ENCODE measurements around the gene CHRNA4.

CHRNA4 gene

DNA sequence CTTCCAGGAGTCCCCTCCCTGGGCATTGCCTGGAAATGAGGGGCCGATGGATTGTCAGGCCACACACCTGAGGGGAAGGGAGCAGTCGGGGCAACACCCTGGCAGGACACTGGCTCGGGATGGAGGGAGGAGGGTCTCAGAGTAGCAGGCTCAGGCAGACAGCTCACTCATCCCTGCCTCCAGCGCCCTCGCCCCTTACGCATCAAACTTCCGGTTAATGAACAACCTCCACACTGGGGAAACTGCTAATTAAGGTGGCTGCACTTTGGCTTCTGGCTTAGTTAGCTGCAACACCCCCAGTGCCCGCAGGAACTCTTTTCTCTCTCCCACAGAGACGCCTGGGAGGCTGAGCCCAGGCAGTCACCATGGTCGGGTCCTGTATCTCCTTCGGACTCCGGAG lies 13.4 kb upstream of the CHRNA4 start:
- DNase-seq (ENCODE audit: insufficient read length) (no peak), FAIRE-seq (no peak)
- no peak for TF ChIP-seq TAF1 (IDR thresholded peaks at IDR 0.05; ENCODE audit: borderline replicate concordance, low read depth, low read length)
- TF ChIP-seq POLR2AphosphoS5 (IDR thresholded peaks at IDR 0.05; ENCODE audit: low read depth, low read length), result no peak
- TF ChIP-seq POLR2A (IDR thresholded peaks at IDR 0.05; ENCODE audit: low read depth, low read length), result no peak

DNA sequence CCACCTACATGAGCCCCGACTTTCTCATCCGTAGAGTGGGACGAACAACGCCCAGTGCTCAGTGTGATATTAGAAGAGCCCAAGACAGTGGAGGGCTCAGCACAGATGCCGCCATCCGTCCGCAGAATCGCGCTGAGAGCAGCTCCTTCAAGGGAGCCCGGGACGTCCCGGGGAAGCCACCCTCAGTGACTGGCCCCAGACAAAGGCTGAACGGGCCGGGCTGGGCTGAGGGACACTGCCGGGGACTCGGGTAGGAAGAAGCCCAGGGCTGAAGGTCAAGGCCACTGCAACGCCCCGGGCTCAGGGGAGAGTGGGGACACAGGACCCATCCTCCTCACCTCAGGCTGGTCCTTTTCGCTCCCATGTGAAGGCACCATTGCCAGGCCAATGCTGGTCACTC lies 12.8 kb upstream of the CHRNA4 start:
- FAIRE-seq (no peak), DNase-seq (ENCODE audit: insufficient read length) (no peak)
- TF ChIP-seq POLR2A (IDR thresholded peaks at IDR 0.05; ENCODE audit: low read depth, low read length) (no peak), POLR2AphosphoS5 (IDR thresholded peaks at IDR 0.05; ENCODE audit: low read depth, low read length) (no peak), TAF1 (IDR thresholded peaks at IDR 0.05; ENCODE audit: borderline replicate concordance, low read depth, low read length) (no peak)

- DNase-seq (ENCODE audit: insufficient read length), result no peak
- TF ChIP-seq TAF1 (IDR thresholded peaks at IDR 0.05; ENCODE audit: borderline replicate concordance, low read depth, low read length), result no peak
- TF ChIP-seq POLR2AphosphoS5 (IDR thresholded peaks at IDR 0.05; ENCODE audit: low read depth, low read length), result no peak
- TF ChIP-seq POLR2A (IDR thresholded peaks at IDR 0.05; ENCODE audit: low read depth, low read length), result no peak
- no peak for FAIRE-seq
These were observed 12.1 kb upstream of the CHRNA4 start for GRCh38 chr20:63372971-63373885.

DNA sequence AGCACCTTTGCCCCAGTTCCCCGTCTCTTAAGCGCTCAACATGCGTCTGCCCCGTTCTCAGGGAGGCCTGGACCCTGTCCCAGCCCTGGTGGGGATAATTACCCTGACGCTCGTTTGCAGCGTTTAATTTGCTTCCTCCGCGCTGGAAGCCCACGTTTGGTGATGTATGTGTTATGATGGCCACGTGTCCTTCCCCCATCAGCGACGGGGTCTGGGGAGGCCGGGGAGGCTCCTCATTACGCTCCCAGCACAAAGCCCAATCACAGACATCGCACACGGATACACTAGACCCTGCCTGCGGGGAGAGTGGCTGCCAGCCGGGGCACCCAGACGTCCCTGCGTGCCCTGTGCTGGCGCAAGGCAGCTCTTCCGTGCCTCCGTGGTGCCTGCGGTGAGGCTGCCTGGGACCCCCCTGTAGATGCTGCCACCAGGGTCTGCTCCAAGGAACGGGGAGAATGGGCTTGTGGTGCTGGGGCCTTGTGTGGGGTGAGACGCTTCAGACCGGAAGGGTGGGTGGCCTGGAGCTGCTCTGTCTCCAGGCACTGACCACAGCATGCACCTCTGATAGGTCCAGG lies 10.2 kb upstream of the CHRNA4 start:
- no peak for DNase-seq (ENCODE audit: insufficient read length)
- FAIRE-seq, result no peak
- TF ChIP-seq POLR2AphosphoS5 (IDR thresholded peaks at IDR 0.05; ENCODE audit: low read depth, low read length) (no peak), POLR2A (IDR thresholded peaks at IDR 0.05; ENCODE audit: low read depth, low read length) (no peak), TAF1 (IDR thresholded peaks at IDR 0.05; ENCODE audit: borderline replicate concordance, low read depth, low read length) (no peak)

DNA sequence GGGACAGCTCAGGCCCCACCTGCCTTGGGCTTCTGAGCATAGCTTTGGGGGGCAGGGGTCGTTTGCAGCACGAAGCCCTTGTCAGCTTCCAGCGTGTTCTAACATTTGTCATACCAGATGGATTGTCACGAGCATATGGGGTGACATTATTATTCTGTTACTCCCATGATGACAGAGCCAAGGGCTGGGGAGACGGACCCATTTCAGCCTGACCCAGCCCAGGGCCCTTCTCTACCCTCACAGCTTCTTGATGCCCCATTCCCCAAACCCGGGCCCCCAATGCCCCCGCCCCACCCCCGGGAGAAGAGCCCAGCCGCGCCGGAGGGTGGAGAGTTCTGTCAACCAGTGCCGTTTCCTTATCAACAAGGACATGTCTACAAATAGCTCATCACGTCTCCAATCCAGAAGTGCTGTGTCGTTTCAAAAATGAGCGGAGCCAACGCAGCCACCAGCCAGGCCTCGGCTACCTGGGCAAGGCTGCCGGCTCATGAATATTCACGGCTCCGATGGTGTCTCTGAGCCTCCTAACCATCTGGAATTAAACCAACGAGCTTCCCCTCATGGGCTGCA lies 9.6 kb upstream of the CHRNA4 start:
- TF ChIP-seq POLR2A (IDR thresholded peaks at IDR 0.05; ENCODE audit: low read depth, low read length) (no peak), POLR2AphosphoS5 (IDR thresholded peaks at IDR 0.05; ENCODE audit: low read depth, low read length) (no peak)
- no peak for FAIRE-seq
- no peak for DNase-seq (ENCODE audit: insufficient read length)

DNA sequence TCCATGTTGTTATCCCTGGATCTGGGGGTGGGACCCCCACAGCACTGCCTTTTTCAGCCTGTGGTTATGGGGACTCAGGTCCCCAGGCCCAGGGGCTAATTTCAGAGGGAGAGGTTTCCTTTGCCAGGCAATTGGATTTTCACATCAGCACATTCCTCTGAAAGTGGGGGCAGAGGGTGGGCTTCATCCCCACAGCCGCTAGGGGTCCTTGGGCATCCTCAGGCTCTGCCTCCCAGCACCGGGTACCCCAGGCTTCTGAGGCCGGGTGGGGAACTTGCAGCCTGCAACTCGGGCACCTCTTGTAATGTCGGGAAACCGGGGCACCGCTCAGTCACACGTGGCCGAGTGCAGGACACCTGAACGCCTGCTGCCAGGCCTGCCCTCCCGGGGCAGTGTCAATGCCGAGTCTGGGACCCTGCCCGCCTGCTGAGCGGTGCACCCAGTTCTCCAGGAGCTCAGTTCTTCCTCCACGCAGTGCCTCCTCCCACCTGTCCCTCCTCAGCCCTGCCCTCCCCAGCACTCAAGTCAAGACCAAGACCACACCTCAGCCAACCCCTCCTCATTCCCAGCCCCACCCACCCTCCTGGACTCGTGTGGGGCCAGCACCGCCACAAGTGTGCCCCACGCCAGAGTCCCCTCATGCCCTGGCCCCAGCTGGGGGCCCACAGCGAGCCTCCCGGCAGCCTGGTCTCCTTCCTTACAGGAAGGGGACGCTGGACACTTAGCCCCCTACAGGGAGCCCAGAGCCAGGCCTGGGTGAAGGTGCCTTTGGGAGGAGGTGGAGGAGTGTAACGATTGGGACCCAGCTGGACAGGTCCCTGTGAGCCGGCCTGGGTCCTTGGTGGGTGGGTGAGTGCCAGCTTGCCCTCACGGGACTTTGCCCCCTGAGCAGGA lies 8.8 kb upstream of the CHRNA4 start:
- FAIRE-seq (no peak), DNase-seq (ENCODE audit: insufficient read length) (no peak)
- TF ChIP-seq TAF1 (IDR thresholded peaks at IDR 0.05; ENCODE audit: borderline replicate concordance, low read depth, low read length), result no peak
- TF ChIP-seq POLR2AphosphoS5 (IDR thresholded peaks at IDR 0.05; ENCODE audit: low read depth, low read length), result no peak
- TF ChIP-seq POLR2A (IDR thresholded peaks at IDR 0.05; ENCODE audit: low read depth, low read length), result no peak

DNA sequence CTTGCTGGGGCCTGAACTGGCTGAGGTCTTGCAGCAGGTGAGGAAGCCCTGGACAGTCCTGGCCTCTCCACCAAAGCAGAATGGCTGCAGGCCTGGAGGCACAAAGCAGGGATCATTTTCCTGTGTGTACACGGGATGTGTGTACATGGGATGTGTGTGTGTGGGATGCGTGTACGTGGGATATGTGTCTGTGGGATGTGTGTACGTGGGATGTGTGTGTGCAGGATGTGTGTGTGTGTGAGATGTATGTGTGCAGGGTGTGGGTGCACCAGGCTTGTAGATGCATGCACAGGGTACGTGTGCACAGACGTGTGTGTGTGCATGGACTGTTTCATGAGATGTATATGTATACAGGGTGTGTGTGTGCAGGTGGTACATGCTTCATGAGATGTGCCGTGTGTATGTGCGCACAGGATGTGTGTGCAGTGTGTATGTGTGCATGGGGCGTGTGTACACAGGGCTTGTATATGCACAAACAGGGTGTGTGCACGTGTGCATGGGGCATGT lies 7.9 kb upstream of the CHRNA4 start:
- FAIRE-seq (no peak), DNase-seq (ENCODE audit: insufficient read length) (no peak)
- TF ChIP-seq POLR2AphosphoS5 (IDR thresholded peaks at IDR 0.05; ENCODE audit: low read depth, low read length), result no peak
- no peak for TF ChIP-seq TAF1 (IDR thresholded peaks at IDR 0.05; ENCODE audit: borderline replicate concordance, low read depth, low read length)
- no peak for TF ChIP-seq POLR2A (IDR thresholded peaks at IDR 0.05; ENCODE audit: low read depth, low read length)

DNA sequence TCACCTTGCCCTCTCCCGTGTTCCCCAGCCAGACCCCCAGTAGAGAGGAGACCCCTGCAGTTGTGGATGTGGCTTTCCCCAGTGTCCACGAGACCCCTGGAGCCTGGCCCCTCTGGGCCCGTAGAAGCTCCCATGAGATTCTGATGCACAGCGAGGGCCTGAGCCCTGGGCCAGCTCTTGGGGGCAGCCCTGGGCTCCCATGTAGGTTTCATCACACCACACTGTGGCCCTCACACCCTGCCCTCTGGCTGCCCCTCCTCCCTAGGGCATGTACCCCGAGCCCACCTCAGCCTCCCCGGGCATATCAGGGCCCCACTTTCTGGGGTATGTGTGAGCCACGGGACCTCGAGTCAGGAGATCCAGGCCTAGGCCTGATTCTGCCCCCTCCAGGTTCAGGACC lies 7.0 kb upstream of the CHRNA4 start:
- TF ChIP-seq POLR2AphosphoS5 (IDR thresholded peaks at IDR 0.05; ENCODE audit: low read depth, low read length), result no peak
- no peak for TF ChIP-seq POLR2A (IDR thresholded peaks at IDR 0.05; ENCODE audit: low read depth, low read length)
- TF ChIP-seq TAF1 (IDR thresholded peaks at IDR 0.05; ENCODE audit: borderline replicate concordance, low read depth, low read length), result no peak
- DNase-seq (ENCODE audit: insufficient read length) (no peak), FAIRE-seq (no peak)

DNA sequence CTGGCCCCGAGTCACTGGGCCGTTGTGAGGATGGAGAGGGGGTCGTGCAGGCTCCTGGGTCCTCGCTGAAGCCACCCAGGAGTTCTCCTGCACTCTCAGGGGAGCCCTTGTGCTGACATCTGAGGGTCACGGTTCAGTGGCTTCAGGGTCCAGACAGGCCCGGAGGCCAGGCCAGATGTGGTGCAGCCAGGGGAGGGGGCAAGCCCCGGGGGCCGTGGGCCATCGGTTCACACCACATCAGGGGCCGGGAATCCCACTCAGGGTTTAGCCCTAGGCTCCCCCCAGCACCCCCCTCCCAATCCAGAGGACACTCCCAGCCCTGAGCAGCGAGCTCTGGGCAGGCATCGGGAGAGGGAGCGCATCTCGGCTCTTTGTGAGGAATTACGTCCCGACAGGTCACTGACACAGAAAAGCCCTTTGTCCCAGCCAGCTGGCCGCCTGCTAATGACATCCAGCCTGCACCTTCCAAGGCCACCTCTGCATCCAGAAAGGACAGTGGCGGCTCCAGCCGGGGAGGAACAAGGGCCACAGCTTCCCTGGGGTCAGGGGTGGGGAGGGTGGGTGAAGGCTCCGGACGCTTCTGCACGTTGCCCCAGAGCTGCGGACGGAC lies 6.4 kb upstream of the CHRNA4 start:
- TF ChIP-seq TAF1 (IDR thresholded peaks at IDR 0.05; ENCODE audit: borderline replicate concordance, low read depth, low read length), result no peak
- TF ChIP-seq POLR2AphosphoS5 (IDR thresholded peaks at IDR 0.05; ENCODE audit: low read depth, low read length), result no peak
- no peak for DNase-seq (ENCODE audit: insufficient read length)
- FAIRE-seq, result no peak

GRCh38 chr20:63366390-63367365 lies 5.5 kb upstream of the CHRNA4 start:
- no peak for TF ChIP-seq TAF1 (IDR thresholded peaks at IDR 0.05; ENCODE audit: borderline replicate concordance, low read depth, low read length)
- no peak for TF ChIP-seq POLR2A (IDR thresholded peaks at IDR 0.05; ENCODE audit: low read depth, low read length)
- no peak for TF ChIP-seq POLR2AphosphoS5 (IDR thresholded peaks at IDR 0.05; ENCODE audit: low read depth, low read length)
- DNase-seq (ENCODE audit: insufficient read length) (no peak), FAIRE-seq (no peak)

Data from GM12892 (cell line).